ENCODE measurements around the gene ZFC3H1.

- TF ChIP-seq CTCF (IDR thresholded peaks at IDR 0.05) = no peak
- no peak for TF ChIP-seq POLR2A (IDR thresholded peaks at IDR 0.05)
- no peak for TF ChIP-seq POLR2AphosphoS5 (IDR thresholded peaks at IDR 0.05)
These were observed 39.6 kb upstream of the ZFC3H1 start for GRCh38 chr12:71703206-71703605.
